GM06990 (cell line): ENCODE data around the gene INSIG1.

Experiments
- DNase-seq: peaks from one replicate; pipeline ENCODE4 v3.0.0-alpha.2; 2011; ENCODE audit not compliant: insufficient read length; ENCODE audit errors: extremely low read depth
- H3K27me3 ChIP-seq: replicated peaks from 2 replicates; pipeline ENCODE4 v1.6.0; 2011; ENCODE audit warnings: low read length; ENCODE audit not compliant: control insufficient read depth, insufficient read depth
- H3K36me3 ChIP-seq: 2 replicates; pipeline ENCODE4 v1.5.1; 2011; ENCODE audit warnings: low read length; ENCODE audit not compliant: control insufficient read depth, insufficient read depth
- H3K4me3 ChIP-seq: replicated peaks from 2 replicates; pipeline ENCODE4 v1.5.1; 2011; ENCODE audit warnings: low read depth, mild to moderate bottlenecking, control low read depth, low read length
- CTCF ChIP-seq: IDR thresholded peaks from 2 replicates; pipeline ENCODE4 v1.5.1; 2011; ENCODE audit warnings: low read length, control low read depth, mild to moderate bottlenecking, inconsistent platforms; ENCODE audit not compliant: insufficient read depth, poor library complexity, severe bottlenecking

INSIG1 gene

GRCh38 chr7:155346285-155346684 is 48.6 kb downstream of the INSIG1 start:
- no peak for TF ChIP-seq CTCF
- no peaks in the 10 kb centered on the region for H3K27me3 ChIP-seq
- H3K36me3 ChIP-seq, result no peaks in the 10 kb centered on the region
- H3K4me3 ChIP-seq, result no peak overlapping the region
- DNase-seq, result no peak

- no peak for DNase-seq
- Histone ChIP-seq H3K4me3 (no peak overlapping the region), H3K27me3 (peaks cover 1% of the 10 kb centered on the region; the same call in 1 of the 2 replicates), H3K36me3 (no peaks in the 10 kb centered on the region)
- TF ChIP-seq CTCF, result no peak
Measured at GRCh38 chr7:155348806-155349205, 51.1 kb downstream of the INSIG1 start.

- no peak overlapping the region for H3K4me3 ChIP-seq
- peaks cover 1% of the 10 kb centered on the region; the same call in 1 of the 2 replicates for H3K27me3 ChIP-seq
- DNase-seq, result no peak
- TF ChIP-seq CTCF, result no peak
- H3K36me3 ChIP-seq, result no peaks in the 10 kb centered on the region
Measured at GRCh38 chr7:155349601-155350331, 52.1 kb downstream of the INSIG1 start.

- TF ChIP-seq CTCF, result no peak
- DNase-seq, result no peak
Measured at GRCh38 chr7:155351120-155351870, 53.6 kb downstream of the INSIG1 start.

GRCh38 chr7:155352076-155352752 is 54.5 kb downstream of the INSIG1 start:
- Histone ChIP-seq H3K27me3 (peaks cover 1% of the 10 kb centered on the region; the same call in 1 of the 2 replicates), H3K36me3 (no peaks in the 10 kb centered on the region), H3K4me3 (no peak overlapping the region)
- TF ChIP-seq CTCF, result no peak
- no peak for DNase-seq

More at GRCh38 chr7:155351120-155351870, 53.6 kb downstream of the INSIG1 start:
- H3K27me3 ChIP-seq, result peaks cover 1% of the 10 kb centered on the region; the same call in 1 of the 2 replicates
- no peaks in the 10 kb centered on the region for H3K36me3 ChIP-seq
- H3K4me3 ChIP-seq, result no peak overlapping the region
